Epithelial cell of proximal tubule (primary cell): Measurements from ENCODE around the gene RAB21. TPM values are rescaled to one million over a fixed set of nuclear protein-coding genes. Genes with fewer than 3 reads are reported as not detected.

Experiments
- DNase-seq: peaks from one replicate; pipeline ENCODE4 v3.0.0-alpha.2; 2011; ENCODE audit warnings: low read depth
- H3K4me3 ChIP-seq: 2 replicates; pipeline ENCODE4 v1.5.1; 2011; ENCODE audit warnings: low read depth, mild to moderate bottlenecking, low read length
- CTCF ChIP-seq: conservative IDR thresholded peaks from 2 replicates; pipeline ENCODE4 v1.5.1; 2012; ENCODE audit warnings: low read depth, mild to moderate bottlenecking, low read length
- total RNA-seq: library from RNA; depleted of rRNA; stranded (reverse); fragments of >200 nt; gene quantifications from 2 replicates; pipeline ENCODE4 v1.2.3, GENCODE V29; 2015

Gene RAB21
- total RNA-seq, 1 donor from 2014 or later, result 33.2 TPM

GRCh38 chr12:71849109-71849851, 94.6 kb downstream of the RAB21 start:
- no peak for DNase-seq
- TF ChIP-seq CTCF, result no peak
- no peak overlapping the region for H3K4me3 ChIP-seq

Other genes starting within 250 kb of the RAB21 start
- gene ZFC3H1, start 91.0 kb upstream of the RAB21 start, total RNA-seq, result 11.1 and 42.0 TPM in 2 replicates
- gene THAP2, start 90.6 kb upstream of the RAB21 start, total RNA-seq, result 1.4 and 3.9 TPM in 2 replicates
- 18.1 and 27.8 TPM in 2 replicates for gene TMEM19, start 68.8 kb upstream of the RAB21 start, total RNA-seq
- 12.9 and 13.9 TPM in 2 replicates for gene TBC1D15, start 84.9 kb downstream of the RAB21 start, total RNA-seq
- not detected in 2 replicates for gene TPH2, start 184.0 kb downstream of the RAB21 start, total RNA-seq